HEK293 (cell line): ENCODE measurements around the gene F5.

Experiments used
- AEBP2 ChIP-seq: fragments of 450-650 bp; formaldehyde crosslinking; IDR thresholded peaks from 2 replicates; pipeline ENCODE4 v1.5.1; 2016; ENCODE audit warnings: missing biosample characterization, missing genetic modification characterization, borderline replicate concordance
- HOXD13 ChIP-seq: sonication (generic); formaldehyde crosslinking; IDR thresholded peaks from 2 replicates; pipeline ENCODE4 v1.8.0; 2022; ENCODE audit warnings: missing genetic modification reagents, borderline replicate concordance
- KLF10 ChIP-seq: fragments of 450-650 bp; IDR thresholded peaks from 2 replicates; pipeline ENCODE4 v1.5.1; 2018; ENCODE audit warnings: missing biosample characterization, mild to moderate bottlenecking, missing genetic modification characterization
- KLF17 ChIP-seq: fragments of 450-650 bp; formaldehyde crosslinking; IDR thresholded peaks from 2 replicates; pipeline ENCODE4 v1.5.1; 2016; ENCODE audit warnings: missing biosample characterization, missing genetic modification characterization
- MEIS1 ChIP-seq: sonication (generic); formaldehyde crosslinking; IDR thresholded peaks from 2 replicates; pipeline ENCODE4 v1.8.1; 2022; ENCODE audit warnings: missing genetic modification reagents, mild to moderate bottlenecking, borderline replicate concordance
- PRDM2 ChIP-seq: fragments of 450-650 bp; formaldehyde crosslinking; IDR thresholded peaks from 2 replicates; pipeline ENCODE4 v1.5.1; 2016; ENCODE audit warnings: missing biosample characterization, missing genetic modification characterization, borderline replicate concordance
- SALL2 ChIP-seq: fragments of 450-650 bp; formaldehyde crosslinking; IDR thresholded peaks from 2 replicates; pipeline ENCODE4 v1.5.0; 2017; ENCODE audit warnings: missing biosample characterization, mild to moderate bottlenecking, missing genetic modification characterization, borderline replicate concordance
- SCRT1 ChIP-seq: fragments of 450-650 bp; formaldehyde crosslinking; IDR thresholded peaks from 2 replicates; pipeline ENCODE4 v1.5.1; 2016; ENCODE audit warnings: missing biosample characterization, missing genetic modification characterization, borderline replicate concordance
- TCF7L2 ChIP-seq: IDR thresholded peaks from 2 replicates; pipeline ENCODE4 v1.6.1; 2011; ENCODE audit warnings: low read depth, mild to moderate bottlenecking, inconsistent platforms, low read length, moderate library complexity, borderline replicate concordance
- WT1 ChIP-seq: fragments of 450-650 bp; formaldehyde crosslinking; IDR thresholded peaks from 2 replicates; pipeline ENCODE4 v1.5.1; 2016; ENCODE audit warnings: missing biosample characterization, missing genetic modification characterization
- ZBTB17 ChIP-seq: fragments of 450-650 bp; formaldehyde crosslinking; IDR thresholded peaks from 2 replicates; pipeline ENCODE4 v1.5.1; 2016; ENCODE audit warnings: missing biosample characterization, missing genetic modification characterization
- ZNF133 ChIP-seq: fragments of 450-650 bp; formaldehyde crosslinking; IDR thresholded peaks from 2 replicates; pipeline ENCODE4 v1.5.1; 2016; ENCODE audit warnings: missing biosample characterization, missing genetic modification characterization
- ZNF138 ChIP-seq: fragments of 450-650 bp; formaldehyde crosslinking; IDR thresholded peaks from 2 replicates; pipeline ENCODE4 v1.5.1; 2016; ENCODE audit warnings: missing biosample characterization, missing genetic modification characterization, borderline replicate concordance
- ZNF148 ChIP-seq: fragments of 450-650 bp; formaldehyde crosslinking; IDR thresholded peaks from 2 replicates; pipeline ENCODE4 v1.5.0; 2017; ENCODE audit warnings: missing biosample characterization, missing genetic modification characterization, borderline replicate concordance
- ZNF202 ChIP-seq: fragments of 450-650 bp; formaldehyde crosslinking; IDR thresholded peaks from 2 replicates; pipeline ENCODE4 v1.5.1; 2016; ENCODE audit warnings: missing biosample characterization, missing genetic modification characterization, borderline replicate concordance
- ZNF214 ChIP-seq: fragments of 450-650 bp; formaldehyde crosslinking; IDR thresholded peaks from 2 replicates; pipeline ENCODE4 v1.5.1; 2017; ENCODE audit warnings: missing biosample characterization, mild to moderate bottlenecking, missing genetic modification characterization, borderline replicate concordance
- ZNF239 ChIP-seq: fragments of 450-650 bp; formaldehyde crosslinking; IDR thresholded peaks from 2 replicates; pipeline ENCODE4 v1.5.1; 2016; ENCODE audit warnings: missing biosample characterization, missing genetic modification characterization
- ZNF24 ChIP-seq: fragments of 450-650 bp; formaldehyde crosslinking; IDR thresholded peaks from 2 replicates; pipeline ENCODE4 v1.5.1; 2016; ENCODE audit warnings: missing biosample characterization, missing genetic modification characterization
- ZNF248 ChIP-seq: fragments of 450-650 bp; formaldehyde crosslinking; IDR thresholded peaks from 2 replicates; pipeline ENCODE4 v1.5.1; 2017; ENCODE audit warnings: missing biosample characterization, missing genetic modification characterization
- ZNF513 ChIP-seq: fragments of 450-650 bp; IDR thresholded peaks from 2 replicates; pipeline ENCODE4 v1.5.1; 2018; ENCODE audit warnings: missing biosample characterization, missing genetic modification characterization
- ZNF530 ChIP-seq: fragments of 450-650 bp; formaldehyde crosslinking; IDR thresholded peaks from 2 replicates; pipeline ENCODE4 v1.5.1; 2016; ENCODE audit warnings: low read depth, missing biosample characterization, missing genetic modification characterization
- ZNF555 ChIP-seq: fragments of 450-650 bp; formaldehyde crosslinking; conservative IDR thresholded peaks from 2 replicates; pipeline ENCODE4 v1.5.1; 2017; ENCODE audit warnings: missing biosample characterization, mild to moderate bottlenecking, missing genetic modification characterization, inconsistent platforms
- ZNF558 ChIP-seq: fragments of 450-650 bp; formaldehyde crosslinking; IDR thresholded peaks from 2 replicates; pipeline ENCODE4 v1.5.1; 2016; ENCODE audit warnings: missing biosample characterization, missing genetic modification characterization
- ZNF621 ChIP-seq: fragments of 450-650 bp; formaldehyde crosslinking; IDR thresholded peaks from 2 replicates; pipeline ENCODE4 v1.5.1; 2017; ENCODE audit warnings: missing biosample characterization, missing genetic modification characterization
- ZNF624 ChIP-seq: fragments of 450-650 bp; formaldehyde crosslinking; IDR thresholded peaks from 2 replicates; pipeline ENCODE4 v1.5.1; 2017; ENCODE audit warnings: missing biosample characterization, missing genetic modification characterization
- ZNF639 ChIP-seq: fragments of 450-650 bp; formaldehyde crosslinking; IDR thresholded peaks from 2 replicates; pipeline ENCODE4 v1.5.1; 2016; ENCODE audit warnings: missing biosample characterization, missing genetic modification characterization
- ZSCAN30 ChIP-seq: fragments of 450-650 bp; IDR thresholded peaks from 2 replicates; pipeline ENCODE4 v1.5.1; 2018; ENCODE audit warnings: missing biosample characterization, mild to moderate bottlenecking, missing genetic modification characterization, moderate library complexity

F5 gene

GRCh38 chr1:169483500-169483966 is 102.7 kb downstream of the F5 start (continued):
- TF ChIP-seq ZNF148 (tag by site-specific recombination): no peak
- peak; percentile 16; the same call in 1 of the 2 replicates for TF ChIP-seq KLF10 (tag by site-specific recombination)
- no peak for TF ChIP-seq ZSCAN30 (tag by site-specific recombination)
- no peak for TF ChIP-seq ZNF133
- TF ChIP-seq ZNF239 (tag by site-specific recombination): no peak
- TF ChIP-seq ZNF24 (tag by site-specific recombination): no peak
- no peak for TF ChIP-seq WT1 (tag by site-specific recombination)
- TF ChIP-seq ZNF624 (tag by site-specific recombination): no peak
- TF ChIP-seq ZNF513 (tag by site-specific recombination): no peak
- no peak for TF ChIP-seq ZNF214 (tag by site-specific recombination)
- peak; percentile 73 for TF ChIP-seq ZBTB17 (tag by site-specific recombination)
- TF ChIP-seq SALL2: no peak
- TF ChIP-seq ZNF555 (tag by site-specific recombination): no peak
- TF ChIP-seq ZNF202: no peak
- TF ChIP-seq KLF17 (tag by site-specific recombination): no peak
- TF ChIP-seq MEIS1 (CRISPR knock-in tag): no peak
- no peak for TF ChIP-seq ZNF530 (tag by site-specific recombination)
- no peak for TF ChIP-seq HOXD13 (CRISPR knock-in tag)
- no peak for TF ChIP-seq SCRT1 (tag by site-specific recombination)
- TF ChIP-seq ZNF621 (tag by site-specific recombination): no peak
- no peak for TF ChIP-seq AEBP2 (tag by site-specific recombination)
- TF ChIP-seq ZNF558: no peak
- TF ChIP-seq TCF7L2: no peak
- TF ChIP-seq ZNF138: no peak
- 0 out of 2 replicates have a peak, but pooled peaks have one; percentile 32 for TF ChIP-seq ZNF639 (tag by site-specific recombination)
- TF ChIP-seq ZNF248 (tag by site-specific recombination): no peak
- TF ChIP-seq PRDM2 (tag by site-specific recombination): no peak
